Activated naive CD8-positive, alpha-beta T cell treated with anti-CD3 and anti-CD28 coated beads, Interleukin-2, amount 10 ng/mL, durations not matched to agents 7 days and 5 days (primary cell): ENCODE data around the gene PILRA. TPM values are rescaled to one million over a fixed set of nuclear protein-coding genes. Genes with fewer than 3 reads are reported as not detected.

Source experiments
- ATAC-seq: fragments of 150-1000 bp; cut with Tn5 transposase; one replicate; pipeline ENCODE4 v1.10.0; 2021; ENCODE audit warnings: low read depth, moderate library complexity
- POLR2A ChIA-PET: fragments of 350-600 bp; sonication (Branson Sonifier 250); formaldehyde crosslinking; loops from one replicate; lab custom pipeline; 2021; ENCODE audit warnings: antibody characterized with exemption; lab: Charles Lee
- DNase-seq: peaks from one replicate; pipeline ENCODE4 v3.0.0; 2021
- H3K27ac Mint-ChIP-seq: one replicate; pipeline ENCODE4 v1.8.0; 2022; ENCODE audit warnings: mild to moderate bottlenecking, mixed read lengths
- H3K27me3 Mint-ChIP-seq: one replicate; pipeline ENCODE4 v1.8.0; 2022; ENCODE audit warnings: mild to moderate bottlenecking, moderate library complexity, mixed read lengths
- H3K36me3 Mint-ChIP-seq: one replicate; pipeline ENCODE4 v1.8.0; 2021; ENCODE audit warnings: mild to moderate bottlenecking, mixed read lengths
- H3K4me1 Mint-ChIP-seq: one replicate; pipeline ENCODE4 v1.8.0; 2021; ENCODE audit warnings: mixed read lengths
- H3K4me3 Mint-ChIP-seq: one replicate; pipeline ENCODE4 v1.8.0; 2022; ENCODE audit warnings: mild to moderate bottlenecking, moderate library complexity, mixed read lengths
- H3K9me3 Mint-ChIP-seq: one replicate; pipeline ENCODE4 v1.8.0; 2021; ENCODE audit warnings: mixed read lengths
- total RNA-seq, 2 experiments: library from RNA; stranded (reverse); gene quantifications; one replicate each; pipeline ENCODE4 v1.2.3, GENCODE V29; 2021

Gene PILRA
- total RNA-seq, 2 experiments from 2014 or later = 4.1 to 5.1 TPM

DNA sequence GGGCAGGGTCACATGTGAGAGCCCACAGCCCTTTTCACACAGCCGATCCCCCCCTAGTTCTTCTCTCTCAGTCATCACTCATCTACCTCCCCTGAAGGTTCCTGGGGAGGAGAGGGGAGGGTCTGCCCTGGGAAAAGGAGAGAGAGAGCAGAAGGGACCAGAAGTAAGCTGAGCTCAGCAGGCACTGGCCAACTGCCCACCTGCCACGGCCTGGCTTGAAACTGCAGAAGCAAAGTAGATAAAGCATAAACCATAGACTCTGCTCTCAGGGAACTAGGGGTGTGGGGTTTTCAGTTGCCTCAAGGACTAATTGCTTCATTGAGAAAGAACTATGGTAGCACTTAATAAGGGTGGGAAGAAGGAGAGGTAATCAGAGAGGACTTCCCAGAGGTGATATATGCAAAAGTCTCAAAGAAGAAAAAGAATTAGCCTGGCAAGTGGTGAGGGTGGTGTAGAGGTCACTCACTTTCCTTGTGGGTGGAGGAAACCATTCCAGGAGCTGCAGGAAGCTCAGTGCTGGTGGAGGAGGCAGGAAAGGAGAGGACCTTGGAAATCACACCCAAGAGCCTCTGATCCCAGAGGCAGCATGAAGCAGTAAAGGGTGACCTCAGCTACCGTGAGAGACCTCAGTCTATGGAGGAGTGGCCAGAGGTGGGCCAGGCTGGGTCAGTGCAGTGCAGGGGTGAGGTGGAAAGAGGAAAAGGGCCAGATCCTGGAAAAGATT lies 17.2 kb downstream of the PILRA start:
- Mint-ChIP-seq H3K4me3 (no peak overlapping the region), H3K4me1 (peaks cover 3% of the 10 kb centered on the region), H3K9me3 (no peaks in the 10 kb centered on the region), H3K27ac (no peak overlapping the region), H3K27me3 (peaks cover 31% of the 10 kb centered on the region), H3K36me3 (no peaks in the 10 kb centered on the region)
- POLR2A ChIA-PET = interaction anchor here (0.6 kb wide), 1 partner anchor 9 kb away, joined by 6 read pairs; no protein-coding TSS in a partner anchor
- DNase-seq = no peak
- ATAC-seq = no peak

- Mint-ChIP-seq H3K4me3 (no peak overlapping the region), H3K9me3 (no peaks in the 10 kb centered on the region), H3K27ac (no peak overlapping the region), H3K36me3 (no peaks in the 10 kb centered on the region), H3K4me1 (peaks cover 20% of the 10 kb centered on the region), H3K27me3 (peaks cover 20% of the 10 kb centered on the region)
- ATAC-seq = no peak
- POLR2A ChIA-PET = no interaction called here
- no peak for DNase-seq
Observed at GRCh38 chr7:100393233-100393905, 20.1 kb downstream of the PILRA start.

DNA sequence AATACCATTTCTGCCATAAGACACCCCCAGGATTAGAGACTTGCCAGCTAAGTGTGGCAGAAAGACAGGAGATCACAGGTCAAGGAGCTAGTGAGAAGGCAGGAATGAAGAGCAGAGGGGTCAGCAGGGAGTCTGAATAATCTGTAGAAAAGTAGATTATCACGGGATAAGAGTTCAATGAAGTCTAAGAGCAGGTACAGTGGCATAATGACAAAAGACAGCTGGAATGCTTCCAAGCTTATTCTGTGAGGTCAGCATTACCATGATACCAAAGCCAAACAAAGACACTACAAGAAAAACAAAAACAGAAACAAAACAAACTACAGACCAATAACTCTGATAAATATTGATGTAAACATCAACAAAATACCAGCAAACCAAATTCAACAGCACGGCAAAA lies 20.8 kb downstream of the PILRA start:
- no peaks in the 10 kb centered on the region for H3K9me3 Mint-ChIP-seq
- H3K36me3 Mint-ChIP-seq = no peaks in the 10 kb centered on the region
- POLR2A ChIA-PET = no interaction called here
- H3K4me3 Mint-ChIP-seq = no peak overlapping the region
- DNase-seq (no peak), ATAC-seq (no peak)
- H3K27ac Mint-ChIP-seq = no peak overlapping the region
- peaks cover 19% of the 10 kb centered on the region for H3K27me3 Mint-ChIP-seq
- H3K4me1 Mint-ChIP-seq = peaks cover 20% of the 10 kb centered on the region

GRCh38 chr7:100396421-100396982 lies 23.2 kb downstream of the PILRA start:
- peaks cover 18% of the 10 kb centered on the region for H3K27me3 Mint-ChIP-seq
- peaks cover 20% of the 10 kb centered on the region for H3K4me1 Mint-ChIP-seq
- H3K4me3 Mint-ChIP-seq = peak overlapping the region; percentile 65
- H3K9me3 Mint-ChIP-seq = no peaks in the 10 kb centered on the region
- no peaks in the 10 kb centered on the region for H3K36me3 Mint-ChIP-seq
- POLR2A ChIA-PET = interaction anchor here (1.0 to 2.4 kb wide), 3 partner anchors 9 to 190 kb away, joined by 3 to 8 read pairs (median 3); partner anchors contain the start of genes FBXO24, MEPCE and ZCWPW1
- ATAC-seq (peak; percentile 88), DNase-seq (no peak)
- H3K27ac Mint-ChIP-seq = peak overlapping the region; percentile 83

DNA sequence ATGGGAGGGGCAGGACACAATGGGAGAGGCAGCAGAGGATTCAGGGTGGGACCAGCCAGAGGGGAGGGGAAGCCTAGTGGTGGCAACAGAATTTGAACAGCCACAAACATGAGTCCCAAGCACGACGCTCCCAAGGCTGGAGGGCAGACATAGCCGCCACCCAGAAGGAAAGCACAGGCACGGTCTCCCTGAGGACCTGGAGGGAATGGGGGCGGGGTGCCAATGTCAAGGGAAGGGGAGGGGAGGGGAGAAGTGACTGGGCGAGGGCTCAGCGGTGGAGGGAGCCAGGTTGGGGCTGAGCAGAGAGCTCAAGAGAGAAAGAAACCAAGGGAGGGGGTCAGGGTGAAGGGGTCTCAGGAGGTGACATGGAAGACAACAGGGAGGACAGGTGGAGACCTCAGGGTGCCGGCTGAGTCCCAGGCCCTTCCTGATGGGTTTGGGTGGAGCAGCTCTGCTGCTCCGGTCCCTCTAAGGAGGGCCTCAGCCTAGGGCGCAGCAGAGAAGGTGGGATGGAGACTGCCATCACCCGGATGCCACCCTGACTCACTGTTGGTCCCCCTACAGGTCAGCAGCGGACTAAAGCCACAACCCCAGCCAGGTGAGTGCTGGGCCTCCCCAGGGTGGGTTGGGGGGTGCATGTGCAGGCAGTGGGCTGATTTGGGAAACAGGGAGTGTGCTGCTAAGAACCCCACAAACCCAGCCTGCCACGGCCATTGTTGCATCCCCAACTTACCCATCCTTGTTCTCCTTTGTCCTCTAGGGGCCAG lies 24.2 kb downstream of the PILRA start:
- peaks cover 13% of the 10 kb centered on the region for H3K27me3 Mint-ChIP-seq
- no peak for DNase-seq
- no peaks in the 10 kb centered on the region for H3K36me3 Mint-ChIP-seq

DNA sequence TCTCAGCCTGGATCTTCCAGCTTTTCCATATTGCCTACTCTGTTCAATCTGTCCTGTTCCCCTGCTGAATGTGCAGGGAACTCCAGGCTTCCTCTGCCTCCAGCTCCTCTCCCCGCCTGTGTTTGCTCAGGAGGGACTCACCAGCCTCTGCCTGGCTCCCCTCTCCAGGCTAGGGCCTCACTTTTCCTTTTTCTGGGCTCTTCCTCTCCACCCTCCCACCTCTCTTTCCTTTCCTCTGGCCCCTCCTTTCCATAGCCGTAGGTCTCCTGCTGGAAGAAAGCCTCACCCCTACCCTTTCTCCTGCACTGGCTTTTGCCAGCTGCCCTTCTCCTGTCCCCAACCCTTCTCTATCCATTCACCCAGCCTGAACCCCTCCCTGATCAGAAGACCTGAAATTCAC lies 25.0 kb downstream of the PILRA start:
- H3K27ac Mint-ChIP-seq = peak overlapping the region; percentile 22
- H3K9me3 Mint-ChIP-seq = no peaks in the 10 kb centered on the region
- H3K4me3 Mint-ChIP-seq = no peak overlapping the region
- POLR2A ChIA-PET = no interaction called here
- ATAC-seq (no peak), DNase-seq (no peak)
- H3K36me3 Mint-ChIP-seq = no peaks in the 10 kb centered on the region
- H3K27me3 Mint-ChIP-seq = peaks cover 13% of the 10 kb centered on the region
- H3K4me1 Mint-ChIP-seq = peaks cover 17% of the 10 kb centered on the region

More for the DNA sequence above, 24.2 kb downstream of the PILRA start:
- H3K4me3 Mint-ChIP-seq = peak overlapping the region; percentile 65
- POLR2A ChIA-PET = interaction anchor here (1.0 to 2.4 kb wide), 3 partner anchors 10 to 31 kb away, joined by 3 to 8 read pairs (median 3); partner anchors contain the start of genes MEPCE and ZCWPW1
- H3K27ac Mint-ChIP-seq = peak overlapping the region; percentile 83
- no peak for ATAC-seq
- H3K9me3 Mint-ChIP-seq = no peaks in the 10 kb centered on the region
- peaks cover 17% of the 10 kb centered on the region for H3K4me1 Mint-ChIP-seq

- no peak for DNase-seq
- H3K4me1 Mint-ChIP-seq = peaks cover 17% of the 10 kb centered on the region
- H3K36me3 Mint-ChIP-seq = no peaks in the 10 kb centered on the region
- no peak overlapping the region for H3K4me3 Mint-ChIP-seq
- no peak overlapping the region for H3K27ac Mint-ChIP-seq
- H3K27me3 Mint-ChIP-seq = peaks cover 12% of the 10 kb centered on the region
- no peak for ATAC-seq
- POLR2A ChIA-PET = no interaction called here
- no peaks in the 10 kb centered on the region for H3K9me3 Mint-ChIP-seq
Observed at GRCh38 chr7:100400041-100400440, 26.8 kb downstream of the PILRA start.

DNA sequence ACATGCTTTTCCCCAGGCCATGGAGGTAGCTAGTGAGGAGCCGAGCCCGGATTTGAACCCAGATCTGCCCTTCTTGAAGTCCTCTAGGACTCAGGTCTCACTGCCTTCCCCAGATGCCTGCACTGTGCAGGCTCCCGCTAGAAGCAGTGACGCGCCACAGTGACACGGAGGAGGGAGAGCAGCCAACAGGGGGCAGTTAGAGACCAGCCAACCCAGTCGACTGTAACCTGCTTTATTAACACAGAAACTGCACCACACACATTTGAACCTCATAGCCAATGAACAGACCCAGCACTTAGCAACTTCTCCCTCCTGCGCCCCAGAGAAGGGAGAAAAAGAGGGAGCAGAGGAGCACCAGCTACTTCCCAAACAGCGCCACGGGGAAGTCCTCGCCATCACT lies 27.4 kb downstream of the PILRA start:
- H3K27ac Mint-ChIP-seq = no peak overlapping the region
- H3K4me1 Mint-ChIP-seq = peaks cover 17% of the 10 kb centered on the region
- POLR2A ChIA-PET = no interaction called here
- no peaks in the 10 kb centered on the region for H3K36me3 Mint-ChIP-seq
- peaks cover 9% of the 10 kb centered on the region for H3K27me3 Mint-ChIP-seq
- ATAC-seq (peak; percentile 37), DNase-seq (no peak)
- H3K4me3 Mint-ChIP-seq = no peak overlapping the region
- H3K9me3 Mint-ChIP-seq = no peaks in the 10 kb centered on the region

DNA sequence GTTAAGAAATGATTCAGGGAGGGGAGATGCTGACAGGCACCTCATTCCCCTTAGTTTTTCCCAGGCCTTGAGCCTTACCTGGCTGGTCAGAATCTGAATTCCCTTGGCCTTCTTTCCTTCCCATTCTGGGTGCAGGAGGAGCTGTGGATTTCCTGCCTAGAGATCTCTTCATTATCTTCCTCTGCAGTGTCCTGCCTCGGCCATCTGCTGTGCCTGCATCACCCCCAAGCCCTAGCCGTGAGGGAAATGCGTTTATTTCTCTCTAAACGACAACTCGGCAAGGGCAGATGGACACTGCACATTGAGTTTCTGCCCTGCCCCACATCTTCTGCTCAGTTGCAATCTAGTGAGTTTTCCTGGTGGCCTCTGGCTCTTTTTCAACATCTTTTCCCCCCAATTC lies 28.5 kb downstream of the PILRA start:
- Mint-ChIP-seq H3K36me3 (no peaks in the 10 kb centered on the region), H3K27me3 (peaks cover 8% of the 10 kb centered on the region), H3K27ac (no peak overlapping the region), H3K4me3 (no peak overlapping the region), H3K4me1 (peaks cover 10% of the 10 kb centered on the region), H3K9me3 (no peaks in the 10 kb centered on the region)
- ATAC-seq (no peak), DNase-seq (no peak)
- POLR2A ChIA-PET = no interaction called here

DNA sequence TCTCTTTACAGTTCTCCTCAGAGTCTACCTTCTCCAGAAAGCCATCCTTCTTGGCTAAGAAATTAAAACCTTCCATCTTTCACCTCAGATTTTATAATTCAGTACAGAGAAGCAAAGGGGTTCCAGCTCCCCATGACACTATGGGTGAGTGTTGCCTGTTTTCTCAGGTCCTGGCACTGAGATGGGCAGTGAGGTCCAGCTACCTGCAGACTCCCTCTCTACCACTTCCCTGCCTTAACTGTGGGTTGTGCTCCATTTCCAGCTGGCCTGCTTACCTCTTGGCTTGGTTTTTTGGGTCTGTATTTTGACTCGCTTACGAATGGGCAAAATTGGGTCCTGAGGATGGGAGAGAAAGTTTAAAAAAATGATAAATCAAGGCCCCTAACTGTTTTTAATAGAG lies 29.0 kb downstream of the PILRA start:
- peaks cover 7% of the 10 kb centered on the region for H3K27me3 Mint-ChIP-seq
- no peaks in the 10 kb centered on the region for H3K36me3 Mint-ChIP-seq
- no peak for ATAC-seq
- H3K9me3 Mint-ChIP-seq = no peaks in the 10 kb centered on the region
- peaks cover 6% of the 10 kb centered on the region for H3K4me1 Mint-ChIP-seq
- POLR2A ChIA-PET = no interaction called here
- no peak overlapping the region for H3K4me3 Mint-ChIP-seq
- H3K27ac Mint-ChIP-seq = no peak overlapping the region
- no peak for DNase-seq

DNA sequence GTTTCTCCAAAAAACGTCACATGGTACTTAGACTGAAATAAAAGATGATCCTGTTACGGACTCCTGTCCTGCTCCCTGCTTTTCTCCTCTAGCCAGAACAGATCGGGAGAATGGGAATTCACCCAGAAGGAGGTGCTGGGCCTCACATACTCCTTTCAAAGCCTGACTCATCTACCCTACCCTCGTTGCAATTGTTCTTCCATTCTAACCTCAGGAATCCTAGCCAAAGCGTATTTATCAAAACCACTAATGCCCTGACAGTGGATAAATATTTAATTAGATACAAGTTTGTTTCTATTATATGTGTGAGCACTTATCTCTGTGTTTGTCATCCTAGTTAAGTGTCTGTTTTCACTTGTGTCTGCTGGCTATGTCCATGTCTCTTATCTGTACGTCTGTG lies 33.5 kb downstream of the PILRA start:
- DNase-seq (no peak), ATAC-seq (no peak)
- POLR2A ChIA-PET = interaction anchor here (1.0 to 1.3 kb wide), 2 partner anchors 25 to 28 kb away, joined by 3 to 4 read pairs; no protein-coding TSS in a partner anchor
- Mint-ChIP-seq H3K36me3 (no peaks in the 10 kb centered on the region), H3K4me1 (no peaks in the 10 kb centered on the region), H3K4me3 (no peak overlapping the region), H3K27ac (no peak overlapping the region), H3K27me3 (peaks cover 4% of the 10 kb centered on the region), H3K9me3 (no peaks in the 10 kb centered on the region)

- H3K4me1 Mint-ChIP-seq = peaks cover 4% of the 10 kb centered on the region
Observed at GRCh38 chr7:100407285-100408180, 34.2 kb downstream of the PILRA start.

More at GRCh38 chr7:100407285-100408180, 34.2 kb downstream of the PILRA start:
- no peaks in the 10 kb centered on the region for H3K9me3 Mint-ChIP-seq
- H3K4me3 Mint-ChIP-seq = no peak overlapping the region
- peaks cover 5% of the 10 kb centered on the region for H3K27me3 Mint-ChIP-seq
- ATAC-seq = peak; percentile 80
- H3K27ac Mint-ChIP-seq = no peak overlapping the region
- POLR2A ChIA-PET = interaction anchor here (0.5 to 1.3 kb wide), 4 partner anchors 9 to 31 kb away, joined by 3 to 4 read pairs (median 3); no protein-coding TSS in a partner anchor
- no peak for DNase-seq
- no peaks in the 10 kb centered on the region for H3K36me3 Mint-ChIP-seq
